Activated naive CD8-positive, alpha-beta T cell treated with anti-CD3 and anti-CD28 coated beads for 36 hours (primary cell): Measurements from ENCODE around the gene PSMD2. TPM values are rescaled to one million over a fixed set of nuclear protein-coding genes. Genes with fewer than 3 reads are reported as not detected.

ENCODE experiments used
- total RNA-seq, 2 experiments: library from RNA; stranded (reverse); gene quantifications; one replicate each; pipeline ENCODE4 v1.2.3, GENCODE V29; 2021

The PSMD2 gene
- total RNA-seq, 2 experiments from 2014 or later, result 257 to 282 TPM

Other genes starting within 250 kb of the PSMD2 start
- gene HTR3C, start 246.2 kb upstream of the PSMD2 start, total RNA-seq, result not detected
- not detected for gene HTR3E, start 202.2 kb upstream of the PSMD2 start, total RNA-seq
- gene EIF2B5, start 163.9 kb upstream of the PSMD2 start, total RNA-seq, result 10 to 100 TPM; 73.2 to 74.4 TPM
- 10 to 100 TPM; 22.9 to 25.2 TPM for gene DVL3, start 143.9 kb upstream of the PSMD2 start, total RNA-seq
- 100 to 1,000 TPM; 209 to 219 TPM for gene AP2M1, start 124.4 kb upstream of the PSMD2 start, total RNA-seq
- gene ABCF3, start 113.0 kb upstream of the PSMD2 start, total RNA-seq, result 10 to 100 TPM; 57.2 to 58.7 TPM
- not detected for gene VWA5B2, start 69.7 kb upstream of the PSMD2 start, total RNA-seq
- 10 to 100 TPM; 52.3 to 54.9 TPM for gene ALG3, start 50.3 kb upstream of the PSMD2 start, total RNA-seq
- gene EEF1AKMT4, start 49.6 kb upstream of the PSMD2 start, total RNA-seq, result 10 to 100 TPM; 10.2 to 10.9 TPM
- gene CAMK2N2, start 37.7 kb upstream of the PSMD2 start, total RNA-seq, result not detected
- not detected for gene ECE2, start 23.2 kb upstream of the PSMD2 start, total RNA-seq
- 100 to 1,000 TPM; 644 to 660 TPM for gene EIF4G1, start 15.4 kb downstream of the PSMD2 start, total RNA-seq
- 1 to 10 TPM; 2.1 to 3.4 TPM for gene FAM131A, start 38.4 kb downstream of the PSMD2 start, total RNA-seq
- 1 to 10 TPM; 5.0 to 6.8 TPM for gene CLCN2, start 62.4 kb downstream of the PSMD2 start, total RNA-seq
- 100 to 1,000 TPM; 175 to 177 TPM for gene POLR2H, start 62.5 kb downstream of the PSMD2 start, total RNA-seq
- gene THPO, start 79.0 kb downstream of the PSMD2 start, total RNA-seq, result not detected
- not detected for gene CHRD, start 80.8 kb downstream of the PSMD2 start, total RNA-seq